ENCODE measurements around the gene MIOX. TPM values are rescaled to one million over a fixed set of nuclear protein-coding genes. Genes with fewer than 3 reads are reported as not detected.

The MIOX gene
- polyA plus RNA-seq, 1 donor from 2014 or later, result not detected

GRCh38 chr22:50530580-50530876, 43.9 kb downstream of the MIOX start:
- Histone ChIP-seq H3K36me3 (ENCODE audit: insufficient read depth, low read length) (no peaks in the 10 kb centered on the region), H3K4me2 (ENCODE audit: low read length) (no peak overlapping the region), H3K9ac (ENCODE audit: low read length) (no peak overlapping the region), H4K20me1 (ENCODE audit: insufficient read depth) (no peaks in the 10 kb centered on the region), H3K27ac (ENCODE audit: low read length) (no peak overlapping the region), H3K9me2 (ENCODE audit: insufficient read depth, low read length) (no peaks in the 10 kb centered on the region), H3K9me3 (ENCODE audit: low read length) (no peaks in the 10 kb centered on the region), H3K79me2 (replicated peaks; ENCODE audit: insufficient read depth, low read length) (no peaks in the 10 kb centered on the region), H3F3A (ENCODE audit: insufficient read depth, low read length, poor library complexity, severe bottlenecking) (no peaks in the 10 kb centered on the region), H3K4me3 (ENCODE audit: low read length) (peak overlapping the region; percentile 57), H2AFZ (ENCODE audit: low read depth, low read length) (no peak overlapping the region), H3K27me3 (ENCODE audit: insufficient read depth, low read depth, low read length) (peaks cover 34% of the 10 kb centered on the region)
- TF ChIP-seq RAD21 (conservative IDR thresholded peaks at IDR 0.05) (no peak), SMC3 (conservative IDR thresholded peaks at IDR 0.05; ENCODE audit: poor library complexity) (no peak), REST (IDR thresholded peaks at IDR 0.05; ENCODE audit: borderline replicate concordance) (no peak), MXI1 (conservative IDR thresholded peaks at IDR 0.05; ENCODE audit: poor library complexity, severe bottlenecking) (no peak), TAF1 (IDR thresholded peaks at IDR 0.05; ENCODE audit: low read depth) (no peak), CTCF (IDR thresholded peaks at IDR 0.05; ENCODE audit: poor library complexity, severe bottlenecking) (no peak)

- Histone ChIP-seq H3K9me3 (ENCODE audit: low read length) (no peaks in the 10 kb centered on the region), H3K79me2 (replicated peaks; ENCODE audit: insufficient read depth, low read length) (no peaks in the 10 kb centered on the region), H3K27me3 (ENCODE audit: insufficient read depth, low read depth, low read length) (peaks cover 34% of the 10 kb centered on the region), H3K27ac (ENCODE audit: low read length) (no peak overlapping the region), H3K4me3 (ENCODE audit: low read length) (peak overlapping the region; percentile 57), H3F3A (ENCODE audit: insufficient read depth, low read length, poor library complexity, severe bottlenecking) (no peaks in the 10 kb centered on the region), H3K36me3 (ENCODE audit: insufficient read depth, low read length) (no peaks in the 10 kb centered on the region), H2AFZ (ENCODE audit: low read depth, low read length) (no peak overlapping the region), H3K9me2 (ENCODE audit: insufficient read depth, low read length) (no peaks in the 10 kb centered on the region), H3K4me2 (ENCODE audit: low read length) (no peak overlapping the region), H3K9ac (ENCODE audit: low read length) (no peak overlapping the region), H4K20me1 (ENCODE audit: insufficient read depth) (no peaks in the 10 kb centered on the region)
- TF ChIP-seq TAF1 (IDR thresholded peaks at IDR 0.05; ENCODE audit: low read depth) (no peak), RAD21 (conservative IDR thresholded peaks at IDR 0.05) (no peak), POLR2AphosphoS5 (IDR thresholded peaks at IDR 0.05) (no peak), EZH2 (IDR thresholded peaks at IDR 0.05; ENCODE audit: borderline replicate concordance, insufficient read depth, low read length, poor library complexity, severe bottlenecking) (no peak), CTCF (IDR thresholded peaks at IDR 0.05; ENCODE audit: poor library complexity, severe bottlenecking) (no peak), EP300 (conservative IDR thresholded peaks at IDR 0.05; ENCODE audit: poor library complexity, severe bottlenecking) (no peak), MXI1 (conservative IDR thresholded peaks at IDR 0.05; ENCODE audit: poor library complexity, severe bottlenecking) (no peak), REST (IDR thresholded peaks at IDR 0.05; ENCODE audit: borderline replicate concordance) (no peak), SMC3 (conservative IDR thresholded peaks at IDR 0.05; ENCODE audit: poor library complexity) (no peak)
These were observed 44.4 kb downstream of the MIOX start for GRCh38 chr22:50530877-50531545.
